Transverse colon (tissue), 4 donors: Measurements from ENCODE around the gene FUT7.

ENCODE experiments used
- EP300 ChIP-seq: sonication (generic); formaldehyde crosslinking; IDR thresholded peaks from one replicate; pipeline ENCODE4 v1.6.1; 2017; ENCODE audit warnings: antibody characterized with exemption, low read depth
- POLR2A ChIP-seq: fragments of 450-650 bp; IDR thresholded peaks from one replicate; pipeline ENCODE4 v1.6.1; 2016; ENCODE audit warnings: antibody characterized with exemption, mild to moderate bottlenecking, moderate library complexity
- POLR2AphosphoS5 ChIP-seq, 3 donors: sonication (generic); formaldehyde crosslinking; IDR thresholded peaks; one replicate each; pipeline ENCODE4 v1.6.1; 2016; ENCODE audit warnings: antibody characterized with exemption in 3 of 3
- TF ChIP-seq, protein P1 (sequence below), 5 experiments: fragments of 200-600 bp in 3 of 5; fragments of 450-650 bp in 2 of 5; sonication (generic) in 3 of 5; IDR thresholded peaks; 1 replicate in 2 of 5; 2 replicates in 3 of 5; pipeline ENCODE4 v1.5.1; 2016 to 2017; ENCODE audit warnings: antibody characterized with exemption in 5 of 5, inconsistent platforms in 3 of 5, mild to moderate bottlenecking in 2 of 5, moderate library complexity in 1 of 5

DNA sequence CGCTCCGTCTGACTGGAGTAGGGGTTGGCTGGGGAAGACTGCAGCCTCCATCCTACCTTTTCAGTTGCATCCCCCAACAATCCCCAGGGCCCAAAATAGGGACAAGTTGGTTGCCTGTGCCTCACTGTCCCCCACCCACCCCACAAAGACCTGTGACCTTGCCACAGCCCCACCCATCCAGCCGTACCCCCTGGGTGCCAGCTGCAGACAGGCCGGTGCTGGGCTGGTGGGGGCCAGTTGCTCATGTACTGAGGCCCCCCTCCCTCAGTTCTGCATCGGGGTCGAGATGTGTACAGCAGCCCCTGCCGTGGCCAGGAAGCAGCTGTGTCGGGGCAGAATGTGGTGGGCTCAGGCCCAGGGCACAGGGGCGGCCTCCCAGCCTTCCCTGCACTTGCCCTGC lies 48.7 kb downstream of the FUT7 start:
- TF ChIP-seq POLR2A (no peak), POLR2AphosphoS5 (IDR thresholded peaks at IDR 0.05) (no peak), EP300 (no peak)
- TF ChIP-seq, protein P1, sequence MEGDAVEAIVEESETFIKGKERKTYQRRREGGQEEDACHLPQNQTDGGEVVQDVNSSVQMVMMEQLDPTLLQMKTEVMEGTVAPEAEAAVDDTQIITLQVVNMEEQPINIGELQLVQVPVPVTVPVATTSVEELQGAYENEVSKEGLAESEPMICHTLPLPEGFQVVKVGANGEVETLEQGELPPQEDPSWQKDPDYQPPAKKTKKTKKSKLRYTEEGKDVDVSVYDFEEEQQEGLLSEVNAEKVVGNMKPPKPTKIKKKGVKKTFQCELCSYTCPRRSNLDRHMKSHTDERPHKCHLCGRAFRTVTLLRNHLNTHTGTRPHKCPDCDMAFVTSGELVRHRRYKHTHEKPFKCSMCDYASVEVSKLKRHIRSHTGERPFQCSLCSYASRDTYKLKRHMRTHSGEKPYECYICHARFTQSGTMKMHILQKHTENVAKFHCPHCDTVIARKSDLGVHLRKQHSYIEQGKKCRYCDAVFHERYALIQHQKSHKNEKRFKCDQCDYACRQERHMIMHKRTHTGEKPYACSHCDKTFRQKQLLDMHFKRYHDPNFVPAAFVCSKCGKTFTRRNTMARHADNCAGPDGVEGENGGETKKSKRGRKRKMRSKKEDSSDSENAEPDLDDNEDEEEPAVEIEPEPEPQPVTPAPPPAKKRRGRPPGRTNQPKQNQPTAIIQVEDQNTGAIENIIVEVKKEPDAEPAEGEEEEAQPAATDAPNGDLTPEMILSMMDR (IDR thresholded peaks at IDR 0.05), result no peak
